H1 (cell line): ENCODE results near the gene SV2C.

Source experiments
- BACH1 ChIP-seq: IDR thresholded peaks from 2 replicates; pipeline ENCODE4 v1.6.1; 2012; ENCODE audit warnings: low read length, improper control_type of control experiment
- CBX5 ChIP-seq: fragments of 300-800, 300-1000 bp; sonication (generic); IDR thresholded peaks from 2 replicates; pipeline ENCODE4 v1.7.1; 2016; ENCODE audit warnings: antibody characterized with exemption, low read length, low read depth
- EZH2 ChIP-seq: fragments of 200-600 bp; sonication (generic); IDR thresholded peaks from 2 replicates; pipeline ENCODE4 v1.7.1; 2012; ENCODE audit warnings: low read depth, mild to moderate bottlenecking, moderate library complexity, low read length, inconsistent platforms; ENCODE audit not compliant: severe bottlenecking
- KDM4A ChIP-seq: IDR thresholded peaks from one replicate; pipeline ENCODE4 v1.7.1; 2012; ENCODE audit warnings: low read depth, mild to moderate bottlenecking, moderate library complexity, low read length, inconsistent platforms; ENCODE audit not compliant: severe bottlenecking
- MAFK ChIP-seq: IDR thresholded peaks from 2 replicates; pipeline ENCODE4 v1.6.1; 2012; ENCODE audit warnings: low read depth, mild to moderate bottlenecking, improper control_type of control experiment, low read length
- POLR2A ChIP-seq, 2 experiments: IDR thresholded peaks; 1 replicate in 1 of 2; 2 replicates in 1 of 2; pipeline ENCODE4 v1.6.1; 2011; ENCODE audit warnings: low read depth in 2 of 2, low read length in 2 of 2, mild to moderate bottlenecking in 2 of 2; ENCODE audit errors: control extremely low read depth in 1 of 2
- RNF2 ChIP-seq: fragments of 200-900, 300-1000 bp; sonication (generic); IDR thresholded peaks from 2 replicates; pipeline ENCODE4 v1.7.1; 2016; ENCODE audit warnings: borderline replicate concordance, low read depth, mild to moderate bottlenecking, antibody characterized with exemption, low read length; ENCODE audit not compliant: poor library complexity, severe bottlenecking; ENCODE audit errors: missing control alignments
- SP1 ChIP-seq: IDR thresholded peaks from 2 replicates; pipeline ENCODE4 v1.6.1; 2011; ENCODE audit warnings: low read depth, low read length
- SRF ChIP-seq: IDR thresholded peaks from 2 replicates; pipeline ENCODE4 v1.6.1; 2011; ENCODE audit warnings: mild to moderate bottlenecking, low read depth, low read length, moderate library complexity
- YY1 ChIP-seq: IDR thresholded peaks from 2 replicates; pipeline ENCODE4 v1.6.1; 2011; ENCODE audit warnings: low read depth, mild to moderate bottlenecking, low read length
- ZNF274 ChIP-seq: IDR thresholded peaks from 2 replicates; pipeline ENCODE4 v1.7.0; 2012; ENCODE audit warnings: low read length, borderline replicate concordance; ENCODE audit errors: extremely low read depth
- TF ChIP-seq, protein P1 (sequence below), 3 experiments: IDR thresholded peaks; 1 replicate in 2 of 3; 2 replicates in 1 of 3; pipeline versions ENCODE4 v1.5.1 to v1.6.1; 2011; ENCODE audit warnings: low read length in 3 of 3, mild to moderate bottlenecking in 3 of 3, inconsistent platforms in 2 of 3, low read depth in 1 of 3, moderate library complexity in 1 of 3; ENCODE audit not compliant: insufficient read depth in 1 of 3; ENCODE audit errors: control extremely low read depth in 1 of 3
- TF ChIP-seq, protein P2 (sequence below): IDR thresholded peaks from 2 replicates; pipeline ENCODE4 v1.6.1; 2012; ENCODE audit warnings: inconsistent platforms
- TF ChIP-seq, protein P3 (sequence below): IDR thresholded peaks from 2 replicates; pipeline ENCODE4 v1.6.1; 2012; ENCODE audit warnings: inconsistent platforms

DNA sequence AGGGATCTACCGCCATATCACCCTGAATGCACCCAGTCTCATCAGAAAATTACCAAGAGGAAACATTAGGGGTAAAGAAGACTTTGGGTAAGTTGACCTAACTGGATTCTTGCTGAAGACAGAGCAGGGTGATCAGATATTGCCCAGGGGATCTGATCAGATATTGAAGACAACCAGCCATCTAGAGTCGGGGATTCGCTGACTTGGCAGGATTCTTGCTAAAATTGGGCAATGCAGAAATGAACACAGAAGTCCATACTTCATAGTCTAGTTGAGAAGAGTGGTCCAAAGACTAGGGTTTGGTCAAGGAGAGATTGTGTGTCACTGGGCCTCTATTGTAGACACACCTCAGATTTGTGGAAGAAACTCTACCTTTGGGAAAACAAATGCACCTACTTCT is 107.2 kb downstream of the SV2C start:
- TF ChIP-seq KDM4A (no peak), SP1 (no peak), SRF (no peak), POLR2A (IDR thresholded peaks at IDR 0.05; ENCODE audit: control extremely low read depth in 1 of 2, low read depth in 2 of 2, low read length in 2 of 2) (no peak), YY1 (no peak), CBX5 (no peak), BACH1 (no peak), RNF2 (no peak), MAFK (peak; percentile 55), EZH2 (no peak), ZNF274 (no peak)
- TF ChIP-seq, protein P1, sequence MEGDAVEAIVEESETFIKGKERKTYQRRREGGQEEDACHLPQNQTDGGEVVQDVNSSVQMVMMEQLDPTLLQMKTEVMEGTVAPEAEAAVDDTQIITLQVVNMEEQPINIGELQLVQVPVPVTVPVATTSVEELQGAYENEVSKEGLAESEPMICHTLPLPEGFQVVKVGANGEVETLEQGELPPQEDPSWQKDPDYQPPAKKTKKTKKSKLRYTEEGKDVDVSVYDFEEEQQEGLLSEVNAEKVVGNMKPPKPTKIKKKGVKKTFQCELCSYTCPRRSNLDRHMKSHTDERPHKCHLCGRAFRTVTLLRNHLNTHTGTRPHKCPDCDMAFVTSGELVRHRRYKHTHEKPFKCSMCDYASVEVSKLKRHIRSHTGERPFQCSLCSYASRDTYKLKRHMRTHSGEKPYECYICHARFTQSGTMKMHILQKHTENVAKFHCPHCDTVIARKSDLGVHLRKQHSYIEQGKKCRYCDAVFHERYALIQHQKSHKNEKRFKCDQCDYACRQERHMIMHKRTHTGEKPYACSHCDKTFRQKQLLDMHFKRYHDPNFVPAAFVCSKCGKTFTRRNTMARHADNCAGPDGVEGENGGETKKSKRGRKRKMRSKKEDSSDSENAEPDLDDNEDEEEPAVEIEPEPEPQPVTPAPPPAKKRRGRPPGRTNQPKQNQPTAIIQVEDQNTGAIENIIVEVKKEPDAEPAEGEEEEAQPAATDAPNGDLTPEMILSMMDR (IDR thresholded peaks at IDR 0.05; ENCODE audit: control extremely low read depth in 1 of 3, insufficient read depth in 1 of 3, low read depth in 1 of 3, low read length in 3 of 3): no peak
- TF ChIP-seq, protein P2, sequence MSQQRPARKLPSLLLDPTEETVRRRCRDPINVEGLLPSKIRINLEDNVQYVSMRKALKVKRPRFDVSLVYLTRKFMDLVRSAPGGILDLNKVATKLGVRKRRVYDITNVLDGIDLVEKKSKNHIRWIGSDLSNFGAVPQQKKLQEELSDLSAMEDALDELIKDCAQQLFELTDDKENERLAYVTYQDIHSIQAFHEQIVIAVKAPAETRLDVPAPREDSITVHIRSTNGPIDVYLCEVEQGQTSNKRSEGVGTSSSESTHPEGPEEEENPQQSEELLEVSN: no peak
- TF ChIP-seq, protein P3, sequence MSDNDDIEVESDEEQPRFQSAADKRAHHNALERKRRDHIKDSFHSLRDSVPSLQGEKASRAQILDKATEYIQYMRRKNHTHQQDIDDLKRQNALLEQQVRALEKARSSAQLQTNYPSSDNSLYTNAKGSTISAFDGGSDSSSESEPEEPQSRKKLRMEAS: no peak
